GM12878 (cell line): ENCODE results near the gene MAP4. TPM values are rescaled to one million over a fixed set of nuclear protein-coding genes. Genes with fewer than 3 reads are reported as not detected.

Experiments used
- ATAC-seq: fragments of 200-7000 bp; cut with Tn5 transposase; 3 replicates; pipeline ENCODE4 v1.9.1; 2020; ENCODE audit warnings: mild to moderate bottlenecking, moderate library complexity
- BruUV-seq: library from RNA; stranded (reverse); fragments of 400-500 nt; replicated peaks from 2 replicates; lab custom pipeline; 2021; lab: Mats Ljungman, UMichigan
- CTCF ChIA-PET: fragments of 300-600 bp; sonication (Branson Sonifier 250); formaldehyde crosslinking; extraction: SDS; loops from one replicate; lab custom pipeline; 2021; ENCODE audit warnings: inconsistent platforms; lab: Yijun Ruan, JAX
- POLR2A ChIA-PET: fragments of 350-600 bp; formaldehyde crosslinking; extraction: SDS; loops from one replicate; lab custom pipeline; 2021; ENCODE audit warnings: inconsistent platforms; lab: Charles Lee
- RAD21 ChIA-PET: fragments of 300-600 bp; sonication (Branson Sonifier 250); formaldehyde crosslinking; loops from one replicate; lab custom pipeline; 2023; ENCODE audit warnings: antibody characterized with exemption; ENCODE audit not compliant: unreplicated experiment; lab: Charles Lee
- SMC1A ChIA-PET: fragments of 300-600 bp; sonication (Branson Sonifier 250); formaldehyde crosslinking; loops from one replicate; lab custom pipeline; 2023; ENCODE audit not compliant: unreplicated experiment, uncharacterized antibody; lab: Charles Lee
- DNase-seq: peaks from one replicate; pipeline ENCODE4 v3.0.0-alpha.2; 2011; ENCODE audit warnings: low read depth, low spot score
- FAIRE-seq: peaks from 3 replicates; lab custom pipeline; 2011; peaks lifted over from hg19 to GRCh38; lab: Jason Lieb, UNC
- H2AFZ ChIP-seq: 2 replicates; pipeline ENCODE4 v1.6.0; 2011; ENCODE audit warnings: low read depth, low read length, control low read depth; ENCODE audit not compliant: control insufficient read depth
- H3K27ac ChIP-seq: 2 replicates; pipeline ENCODE4 v1.5.1; 2011; ENCODE audit warnings: control low read depth; ENCODE audit not compliant: control insufficient read depth, insufficient read depth
- H3K27me3 ChIP-seq, 2 experiments: replicated peaks in 1 of 2; 2 replicates each; pipeline versions ENCODE4 v1.6.0 to v1.6.1; 2011; ENCODE audit warnings: low read length in 1 of 2; ENCODE audit not compliant: control insufficient read depth in 2 of 2, insufficient read depth in 2 of 2
- H3K36me3 ChIP-seq, 2 experiments: 2 replicates each; pipeline ENCODE4 v1.5.1; 2011; ENCODE audit warnings: low read length in 1 of 2; ENCODE audit not compliant: control insufficient read depth in 2 of 2, insufficient read depth in 2 of 2
- H3K4me1 ChIP-seq: 2 replicates; pipeline ENCODE4 v1.6.1; 2011; ENCODE audit warnings: mild to moderate bottlenecking, low read length, moderate library complexity, mixed read lengths; ENCODE audit not compliant: control insufficient read depth, insufficient read depth
- H3K4me2 ChIP-seq: 2 replicates; pipeline ENCODE4 v1.6.0; 2011; ENCODE audit warnings: control low read depth; ENCODE audit not compliant: control insufficient read depth, insufficient read depth
- H3K4me3 ChIP-seq: fragments of 200-600 bp; sonication (generic); 2 replicates; pipeline ENCODE4 v1.5.1; 2016
- H3K79me2 ChIP-seq: 2 replicates; pipeline ENCODE4 v1.6.0; 2011; ENCODE audit warnings: low read length; ENCODE audit not compliant: control insufficient read depth, insufficient read depth
- H3K9ac ChIP-seq: 2 replicates; pipeline ENCODE4 v1.8.0; 2011; ENCODE audit warnings: low read length, control low read depth, mixed read lengths; ENCODE audit not compliant: control insufficient read depth, insufficient read depth
- H3K9me3 ChIP-seq: replicated peaks from 3 replicates; pipeline ENCODE4 v1.5.1; 2011; ENCODE audit warnings: mild to moderate bottlenecking, low read length; ENCODE audit not compliant: control insufficient read depth, insufficient read depth
- H4K20me1 ChIP-seq: 2 replicates; pipeline ENCODE4 v1.6.0; 2011; ENCODE audit not compliant: control insufficient read depth, insufficient read depth
- ATF2 ChIP-seq: IDR thresholded peaks from 2 replicates; pipeline ENCODE4 v1.6.1; 2012; ENCODE audit warnings: low read length, inconsistent platforms
- CEBPZ ChIP-seq: fragments of 150-350 bp; IDR thresholded peaks from 2 replicates; pipeline ENCODE4 v1.6.1; 2016; ENCODE audit warnings: low read depth, low read length
- CHD4 ChIP-seq: fragments of 200-600 bp; sonication (generic); IDR thresholded peaks from 2 replicates; pipeline ENCODE4 v1.6.1; 2016; ENCODE audit warnings: mild to moderate bottlenecking
- HDAC2 ChIP-seq: fragments of 200-600 bp; sonication (generic); IDR thresholded peaks from 2 replicates; pipeline ENCODE4 v1.6.1; 2017
- IKZF1 ChIP-seq: fragments of 450-650 bp; conservative IDR thresholded peaks from 2 replicates; pipeline ENCODE4 v1.6.1; 2017; ENCODE audit warnings: antibody characterized with exemption, mild to moderate bottlenecking
- NBN ChIP-seq: fragments of 450-650 bp; IDR thresholded peaks from 2 replicates; pipeline ENCODE4 v1.6.1; 2016
- NR2C1 ChIP-seq: fragments of 450-650 bp; IDR thresholded peaks from 2 replicates; pipeline ENCODE4 v1.6.1; 2017; ENCODE audit warnings: antibody characterized with exemption, mild to moderate bottlenecking, moderate library complexity
- PML ChIP-seq: IDR thresholded peaks from 2 replicates; pipeline ENCODE4 v1.6.1; 2012; ENCODE audit warnings: low read length, inconsistent platforms
- SRF ChIP-seq, 2 experiments: IDR thresholded peaks; 2 replicates each; pipeline ENCODE4 v1.6.1; 2011; ENCODE audit warnings: low read depth in 2 of 2, low read length in 2 of 2, mild to moderate bottlenecking in 1 of 2, moderate library complexity in 1 of 2
- SUZ12 ChIP-seq: fragments of 200-600 bp; sonication (generic); IDR thresholded peaks from one replicate; pipeline ENCODE4 v1.6.1; 2018; ENCODE audit warnings: antibody characterized with exemption, mild to moderate bottlenecking; ENCODE audit not compliant: unreplicated experiment
- ZBTB4 ChIP-seq: fragments of 450-650 bp; formaldehyde crosslinking; IDR thresholded peaks from 2 replicates; pipeline ENCODE4 v1.4.0; 2022; ENCODE audit warnings: mild to moderate bottlenecking, moderate library complexity
- ZNF384 ChIP-seq: IDR thresholded peaks from 2 replicates; pipeline ENCODE4 v1.6.1; 2012; ENCODE audit warnings: low read depth, mild to moderate bottlenecking, low read length, improper control_type of control experiment, borderline replicate concordance
- ZSCAN29 ChIP-seq: fragments of 450-650 bp; IDR thresholded peaks from 2 replicates; pipeline ENCODE4 v1.6.1; 2017; ENCODE audit warnings: mild to moderate bottlenecking, moderate library complexity
- WGBS: methylation state at CpG from one replicate; pipeline ENCODE4 v1.1.6; 2016; ENCODE audit warnings: low lambda C conversion rate; ENCODE audit not compliant: insufficient replicate concordance, insufficient coverage; ENCODE audit errors: missing lambda C conversion rate; 5-methylcytosine and 5-hydroxymethylcytosine counted together
- in situ Hi-C: fragments of 300-500 bp; cut with MboI; formaldehyde crosslinking; loops from 9 replicates; pipeline ENCODE4 v1.14.3; 2018; ENCODE audit warnings: mixed read lengths
- intact Hi-C: fragments of 100-400 bp; cut with micrococcal nuclease; formaldehyde crosslinking; loops from one replicate; pipeline ENCODE4 v1.14.2; 2022; ENCODE audit not compliant: unreplicated experiment
- polyA plus RNA-seq, 11 experiments: library from polyadenylated mRNA; depleted of rRNA in 4 of 11; unstranded in 6 of 11; stranded (reverse) in 5 of 11; fragments of >200 nt; fragmentation: Nextera tagmentation in 4 of 11; fragmentation: Illumina TruSeq in 1 of 11; extraction: Ambion mirVana in 4 of 11; extraction: Trizol in 1 of 11; gene quantifications; 1 replicate in 1 of 11; 2 replicates in 10 of 11; pipeline versions ENCODE4 v1.2.1 to v1.2.3, GENCODE V29; 2011 to 2016; ENCODE audit warnings: inconsistent platforms in 2 of 11, missing spikeins in 2 of 11, low read depth in 1 of 11
- total RNA-seq, 4 experiments: library from RNA; depleted of rRNA in 3 of 4; stranded (reverse); fragments of >200 nt in 3 of 4; fragmentation: Illumina TruSeq in 1 of 4; extraction: Trizol in 1 of 4; gene quantifications; 2 replicates each; pipeline versions ENCODE4 v1.2.1 to v1.2.3, GENCODE V29; 2013 to 2021

Gene MAP4
- total and polyA plus RNA-seq, 10 of the 15 experiments (the other 5 are each of a cell fraction or from before 2014, with no cell fraction given) = 22.2 to 145 (median 47.2) TPM

GRCh38 chr3:47996440-47996839 is 19.8 kb downstream of the MAP4 start:
- no peak overlapping the region for H3K27ac ChIP-seq
- H3K9me3 ChIP-seq = no peaks in the 10 kb centered on the region
- H3K4me1 ChIP-seq = no peaks in the 10 kb centered on the region
- no peaks in the 10 kb centered on the region; the same call in 1 of the 2 replicates for H4K20me1 ChIP-seq
- ATAC-seq = no peak
- no peak for DNase-seq
- ChIA-PET CTCF (interaction anchor here (0.6 to 2.3 kb wide), 5 partner anchors 9 to 474 kb away, joined by 3 to 13 read pairs (median 4); no protein-coding TSS in a partner anchor), SMC1A (interaction anchor here (0.6 to 1.9 kb wide), 7 partner anchors 19 to 161 kb away, joined by 3 to 5 read pairs (median 4); no protein-coding TSS in a partner anchor), POLR2A (no interaction called here), RAD21 (interaction anchor here (1.0 to 1.2 kb wide), 2 partner anchors 15 to 159 kb away, joined by 5 read pairs; no protein-coding TSS in a partner anchor)
- WGBS = 46% methylated on average over 2 of the region's 2 CpGs
- BruUV-seq = TSS peak; percentile 37
- H3K36me3 ChIP-seq = peaks cover 0 to 2% of the 10 kb centered on the region in 2 experiments; a peak in 2 of 4 replicates
- in situ Hi-C loops = loop anchor here (10.0 kb wide), 1 partner anchor 162 kb away; no protein-coding TSS in a partner anchor
- H3K27me3 ChIP-seq = no peaks in the 10 kb centered on the region
- intact Hi-C loops = no loop called here
- TF ChIP-seq HDAC2 (no peak), ZSCAN29 (no peak), PML (no peak), SUZ12 (no peak), ZBTB4 (CRISPR knock-in tag) (no peak), CHD4 (no peak), IKZF1 (no peak), ZNF384 (no peak), CEBPZ (no peak), SRF (IDR thresholded peaks at IDR 0.05; ENCODE audit: low read depth in 2 of 2, low read length in 2 of 2) (no peak), ATF2 (no peak), NBN (no peak), NR2C1 (no peak)
- TF ChIP-seq, all 136 proteins: peak for 0
- H2AFZ ChIP-seq = no peak overlapping the region
- H3K79me2 ChIP-seq = peaks cover 2% of the 10 kb centered on the region
- no peak overlapping the region for H3K9ac ChIP-seq
- H3K4me2 ChIP-seq = no peak overlapping the region
- no peak for FAIRE-seq
- H3K4me3 ChIP-seq = no peak overlapping the region
